ENCODE measurements around the gene EIF2S3. TPM values are rescaled to one million over a fixed set of nuclear protein-coding genes. Genes with fewer than 3 reads are reported as not detected.

EIF2S3 gene
- total and polyA plus RNA-seq, 2 of the 13 experiments (the other 11 are each of a cell fraction or from before 2014, with no cell fraction given) = 61.0 to 183 TPM

GRCh38 chrX:24027985-24028384, 26.8 kb upstream of the EIF2S3 start:
- Histone ChIP-seq H3K9me3 (ENCODE audit: low read length) (no peaks in the 10 kb centered on the region), H3K27ac (ENCODE audit: extremely low read length, insufficient read depth, low read length) (no peak overlapping the region), H3K36me3 (replicated peaks in 1 of 2; ENCODE audit: control insufficient read depth in 1 of 2, insufficient read depth in 2 of 2, low read length in 2 of 2) (no peaks in the 10 kb centered on the region), H3K79me2 (ENCODE audit: insufficient read depth, low read length) (peaks cover 17% of the 10 kb centered on the region), H3K9ac (ENCODE audit: insufficient read depth, low read depth, low read length) (no peak overlapping the region), H4K20me1 (ENCODE audit: insufficient read depth, low read length) (no peaks in the 10 kb centered on the region), H3K4me2 (ENCODE audit: low read depth, low read length) (no peak overlapping the region), H2AFZ (ENCODE audit: low read length) (no peak overlapping the region), H3K4me1 (ENCODE audit: insufficient read depth, low read length) (peaks cover 8% of the 10 kb centered on the region; the same call in 1 of the 2 replicates), H3K27me3 (ENCODE audit: control insufficient read depth in 1 of 2, insufficient read depth in 2 of 2, low read length in 2 of 2) (no peaks in the 10 kb centered on the region; a peak in 1 of 5 replicates), H3K4me3 (replicated peaks in 1 of 3; ENCODE audit: insufficient read depth in 1 of 3, low read depth in 2 of 3, low read length in 3 of 3) (no peak overlapping the region)
- POLR2A ChIA-PET = interaction anchor here (1.1 to 4.1 kb wide), 3 partner anchors 22 to 27 kb away, joined by 3 to 35 read pairs (median 7); partner anchors contain the start of gene EIF2S3
- DNase-seq (ENCODE audit: low spot score) (no peak), ATAC-seq (no peak), FAIRE-seq (no peak)
- CTCF ChIA-PET (ENCODE audit: low intra/inter-chr PET ratio, low total read pairs) = no interaction called here
- intact Hi-C loops (cut with micrococcal nuclease; ENCODE audit: unreplicated experiment) (no loop called here), in situ Hi-C loops (cut with HindIII; ENCODE audit: extremely low pct_ligation_motif_present, low pct_unique_long_range_greater_than_20kb) (no loop called here)
- BruUV-seq (replicated peaks) = no TSS peak
- 81% methylated on average over 6 of the region's 6 CpGs for WGBS (ENCODE audit: low lambda C conversion rate)
- TF ChIP-seq CHCHD3 (CRISPR knock-in tag; IDR thresholded peaks at IDR 0.05) (no peak), HNRNPK (IDR thresholded peaks at IDR 0.05; ENCODE audit: low read depth, low read length, poor library complexity, severe bottlenecking) (no peak), ZHX1 (CRISPR knock-in tag; IDR thresholded peaks at IDR 0.05; ENCODE audit: low read depth) (no peak), KDM3A (CRISPR knock-in tag; IDR thresholded peaks at IDR 0.05; ENCODE audit: low read depth) (no peak), ZNF687 (CRISPR knock-in tag; IDR thresholded peaks at IDR 0.05) (no peak), ZFP37 (CRISPR knock-in tag; IDR thresholded peaks at IDR 0.05; ENCODE audit: borderline replicate concordance) (no peak), ZNF550 (CRISPR knock-in tag; IDR thresholded peaks at IDR 0.05; ENCODE audit: borderline replicate concordance) (no peak), LCORL (IDR thresholded peaks at IDR 0.05) (no peak), LCORL (CRISPR knock-in tag; IDR thresholded peaks at IDR 0.05) (no peak), HOXA5 (CRISPR knock-in tag; IDR thresholded peaks at IDR 0.05) (no peak), YEATS4 (CRISPR knock-in tag; IDR thresholded peaks at IDR 0.05; ENCODE audit: borderline replicate concordance) (no peak), AKNA (CRISPR knock-in tag; IDR thresholded peaks at IDR 0.05; ENCODE audit: borderline replicate concordance) (no peak)
